Measurements from ENCODE around the gene TBC1D10A.

TBC1D10A gene

GRCh38 chr22:30265131-30265720, 61.5 kb downstream of the TBC1D10A start:
- FAIRE-seq = no peak

- FAIRE-seq = no peak
Measured at GRCh38 chr22:30263883-30264282, 62.9 kb downstream of the TBC1D10A start.

- FAIRE-seq = no peak
Measured at GRCh38 chr22:30262917-30263741, 63.6 kb downstream of the TBC1D10A start.

DNA sequence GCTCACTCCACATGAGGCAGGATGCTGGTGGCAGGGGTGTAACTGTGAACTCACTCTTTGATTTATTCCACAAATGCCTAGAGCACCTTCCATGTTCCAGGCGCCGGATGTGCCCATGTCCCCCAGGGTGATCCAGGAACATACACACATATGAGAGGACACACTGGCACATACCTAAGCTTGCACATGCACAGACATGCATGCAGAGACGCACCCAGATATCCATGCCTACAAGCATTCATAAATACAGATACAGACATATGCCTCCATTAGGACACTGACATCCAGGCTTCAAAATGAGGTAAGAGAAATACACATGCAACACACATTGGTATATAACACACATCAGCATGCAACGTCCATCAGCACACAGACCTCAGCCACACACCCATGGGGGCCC, 64.6 kb downstream of the TBC1D10A start:
- no peak for FAIRE-seq

- FAIRE-seq = no peak
Measured at GRCh38 chr22:30261134-30261533, 65.6 kb downstream of the TBC1D10A start.

DNA sequence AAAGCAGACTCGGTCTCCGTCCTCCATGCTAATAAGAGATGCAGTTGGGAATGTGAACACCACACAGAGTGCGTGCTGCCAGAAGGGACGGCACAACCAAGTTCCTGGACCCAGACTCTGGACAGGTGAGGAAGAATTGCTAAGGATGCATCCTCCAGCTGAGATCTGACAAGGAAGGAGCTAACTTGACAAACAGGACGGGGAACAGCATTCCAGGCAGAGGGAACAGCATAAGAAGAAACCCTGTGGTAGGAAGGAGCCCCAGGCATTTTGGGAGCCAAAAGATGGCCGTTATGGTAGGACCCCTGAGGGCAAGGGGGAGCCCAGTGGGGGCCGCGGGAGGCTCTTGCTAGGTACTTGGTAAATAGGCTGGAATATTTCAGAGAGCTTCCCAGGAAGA, 66.1 kb downstream of the TBC1D10A start:
- FAIRE-seq = no peak

GRCh38 chr22:30260276-30260675, 66.5 kb downstream of the TBC1D10A start:
- no peak for FAIRE-seq

DNA sequence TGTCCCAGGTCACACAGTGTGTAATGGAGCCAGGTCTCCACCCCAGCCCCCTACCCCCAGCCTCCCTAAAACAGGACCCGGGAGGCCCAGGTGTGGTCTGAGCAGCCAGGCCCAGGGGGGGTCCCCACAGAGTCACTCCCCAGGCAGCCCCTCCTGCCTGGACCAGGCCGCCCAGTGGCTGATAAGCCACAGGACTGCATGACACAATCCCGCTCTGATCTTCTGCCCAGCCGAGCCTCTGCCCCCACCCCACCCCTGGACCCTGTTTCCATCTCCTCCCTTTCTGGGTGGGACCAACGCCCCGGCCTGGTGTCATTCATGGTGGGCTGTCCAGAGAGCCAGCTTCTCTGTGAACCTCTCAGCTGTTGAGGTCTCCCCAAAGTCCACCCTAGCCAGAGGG, 72.4 kb downstream of the TBC1D10A start:
- no peak for FAIRE-seq

- no peak for FAIRE-seq
Measured at GRCh38 chr22:30253205-30253852, 73.4 kb downstream of the TBC1D10A start.

- FAIRE-seq = no peak
Measured at GRCh38 chr22:30252411-30253204, 74.1 kb downstream of the TBC1D10A start.

GRCh38 chr22:30251711-30252110, 75.0 kb downstream of the TBC1D10A start:
- FAIRE-seq = no peak

DNA sequence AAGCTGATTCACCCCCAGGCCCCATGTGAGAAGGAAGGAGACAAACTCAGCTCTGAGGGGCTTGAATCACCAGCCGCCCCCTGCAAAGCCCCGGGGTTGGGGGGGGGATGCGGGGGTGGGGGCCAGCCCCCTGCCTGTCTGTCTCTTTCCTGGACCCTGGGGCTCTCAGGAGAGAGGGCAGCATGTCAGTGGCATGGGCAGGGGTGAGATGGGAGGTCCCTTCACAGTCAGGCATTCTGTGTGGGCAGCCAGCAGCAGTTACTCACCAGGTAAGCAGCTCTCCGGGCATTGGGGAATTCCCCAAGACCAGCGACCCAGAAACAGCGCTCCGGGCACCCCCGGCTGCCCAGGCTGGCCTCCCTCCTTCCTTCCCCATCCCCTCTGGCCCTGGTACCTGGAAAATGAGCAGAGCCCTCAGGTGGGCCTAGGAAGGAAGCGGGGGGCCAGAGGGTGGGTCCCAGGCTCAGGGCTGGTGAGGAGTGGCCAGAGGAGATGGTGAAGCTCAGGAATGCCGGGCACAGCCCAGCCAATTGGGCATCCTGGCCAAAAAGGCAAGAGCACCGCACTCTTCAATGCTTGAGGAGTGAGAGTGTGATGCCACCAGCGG, 76.0 kb downstream of the TBC1D10A start:
- FAIRE-seq = no peak

- FAIRE-seq = no peak
Measured at GRCh38 chr22:30250039-30250565, 76.6 kb downstream of the TBC1D10A start.

DNA sequence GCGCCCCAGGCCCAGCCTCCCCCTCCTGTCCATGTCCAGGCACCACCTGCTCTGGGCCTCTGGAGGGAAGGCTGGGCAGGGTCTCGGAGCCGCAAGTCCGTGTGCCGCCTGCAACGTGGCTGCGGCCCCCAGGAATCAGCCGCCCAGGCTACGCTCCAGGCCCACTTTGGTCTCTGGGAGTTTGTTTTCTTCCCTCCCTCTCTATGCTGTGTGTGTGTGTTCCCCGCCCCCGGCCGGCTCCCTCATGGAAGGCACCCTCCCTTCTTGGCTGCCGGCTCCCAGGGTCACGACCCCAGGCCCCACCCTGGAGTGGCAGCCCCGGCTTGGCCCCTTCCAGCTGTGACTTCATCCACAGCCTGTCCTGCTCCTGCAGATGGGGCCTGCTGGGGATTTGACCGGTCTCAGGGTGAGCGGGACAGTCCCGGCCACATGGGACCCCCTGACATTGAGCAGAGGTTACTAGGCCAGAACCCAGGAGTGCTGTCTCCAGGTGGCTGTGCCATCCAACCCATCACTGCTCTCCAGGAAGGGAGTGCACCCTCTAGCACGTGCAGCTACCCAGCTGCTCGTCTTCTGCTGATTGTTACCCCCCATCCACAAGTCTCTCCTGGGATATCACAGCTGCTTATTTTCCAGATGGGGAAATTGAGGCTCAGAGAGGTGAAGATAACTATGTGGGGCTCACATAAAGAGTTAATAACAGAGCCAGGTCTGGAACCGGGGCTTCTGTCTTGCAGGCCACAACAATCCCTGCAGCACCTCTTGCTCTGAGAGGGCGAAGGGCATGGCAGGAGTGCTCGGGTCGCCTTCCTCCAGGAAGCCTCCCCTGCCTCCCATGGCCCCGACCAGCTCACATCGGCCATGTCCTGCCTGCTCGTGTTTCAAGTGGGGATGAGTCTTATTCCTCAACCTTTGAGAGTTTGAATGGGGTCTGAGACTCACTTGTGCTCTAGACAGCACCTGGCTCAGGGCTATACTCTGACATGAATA, 77.4 kb downstream of the TBC1D10A start:
- no peak for FAIRE-seq

DNA sequence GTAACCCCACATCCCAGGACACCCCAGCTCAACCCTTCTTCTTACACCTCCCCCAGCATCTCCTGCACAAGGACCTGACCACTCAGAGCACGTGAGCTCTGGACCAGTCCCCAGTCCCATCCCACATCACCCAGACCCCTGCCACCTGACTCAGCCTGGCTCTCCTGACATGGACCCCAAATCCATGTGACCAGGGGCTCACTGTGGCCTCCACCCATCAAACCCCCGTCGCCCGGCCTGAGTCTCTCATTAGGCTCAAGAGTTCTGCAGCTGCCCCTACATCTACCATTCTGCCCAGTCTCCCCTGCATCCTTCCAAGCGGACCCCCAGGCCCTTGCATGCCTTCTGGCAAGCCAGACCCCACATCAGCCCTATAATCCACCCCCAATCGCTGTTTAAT, 78.3 kb downstream of the TBC1D10A start:
- FAIRE-seq = no peak

- FAIRE-seq = no peak
Measured at GRCh38 chr22:30247974-30248373, 78.8 kb downstream of the TBC1D10A start.

DNA sequence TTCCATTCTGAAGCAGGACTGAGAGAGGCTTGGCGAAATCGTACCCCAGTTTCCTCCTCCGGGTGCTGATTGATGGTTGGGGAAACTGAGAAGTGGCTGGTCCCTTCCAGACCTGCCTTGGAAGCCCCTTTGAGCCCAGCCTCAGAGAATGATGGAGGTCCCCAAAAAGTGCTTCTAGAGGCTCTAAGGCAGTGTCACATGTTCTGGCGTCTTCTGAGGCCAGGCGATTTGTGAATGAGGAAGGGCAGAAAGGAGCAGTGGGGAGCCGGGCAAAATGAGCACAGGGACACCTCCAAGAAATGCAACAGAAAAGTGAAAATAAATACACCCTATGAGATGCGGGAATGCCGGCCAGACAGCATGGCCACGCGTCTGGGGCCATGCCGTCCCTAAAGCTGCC, 79.2 kb downstream of the TBC1D10A start:
- FAIRE-seq = no peak

DNA sequence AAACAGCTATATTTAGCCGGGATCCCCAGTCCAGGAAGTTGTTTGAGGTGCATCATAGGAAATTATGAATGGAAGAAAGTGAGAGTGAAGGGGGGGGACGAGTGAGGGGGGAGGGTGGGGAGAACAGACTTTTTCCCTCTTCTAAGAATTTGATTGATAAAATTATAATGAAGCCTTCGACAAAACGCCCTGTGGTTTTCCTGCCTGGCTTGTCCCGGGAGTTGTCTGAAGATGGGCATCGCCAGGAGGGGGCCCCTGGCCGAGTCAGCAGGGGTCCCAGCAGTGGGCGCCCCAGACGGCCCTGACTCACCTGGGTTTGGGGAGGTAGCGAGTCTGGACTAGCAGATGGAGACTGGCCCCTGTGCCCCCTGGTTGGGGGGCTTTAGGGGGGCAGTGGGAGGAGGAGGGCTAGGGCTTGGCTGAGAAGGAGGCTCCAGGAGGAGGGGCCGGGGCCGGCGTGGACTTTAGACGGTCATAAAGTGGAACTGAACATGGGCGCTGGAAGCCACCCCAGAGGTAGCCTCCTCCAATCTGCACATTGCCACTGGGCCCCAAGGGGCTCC, 79.8 kb downstream of the TBC1D10A start:
- no peak for FAIRE-seq

- FAIRE-seq = no peak
Measured at GRCh38 chr22:30245985-30246813, 80.5 kb downstream of the TBC1D10A start, which contains the start of gene LIF. Gene LIF (minus strand): TSS chr22:30246759. CDS start chr22:30246695, 64 bp downstream.

Measured in TTC549 (cell line).